Lower lobe of right lung (tissue), 2 donors: ENCODE measurements around the gene CCPG1. TPM values are rescaled to one million over a fixed set of nuclear protein-coding genes. Genes with fewer than 3 reads are reported as not detected.
"Not testable (repeated sequence)": the region's sequence is repeated elsewhere in the genome, so short reads cannot be mapped to it uniquely, and the experiment has no call there.

Source experiments
- ATAC-seq, 2 donors: fragments of 200-7000 bp; cut with Tn5 transposase; one replicate each; pipeline ENCODE4 v1.9.1; 2020 to 2022; ENCODE audit warnings: mild to moderate bottlenecking in 2 of 2, moderate library complexity in 2 of 2
- DNase-seq: peaks from one replicate; pipeline ENCODE4 v3.0.0-alpha.2; 2020
- H3K27ac ChIP-seq: fragments of 200-600 bp; one replicate; pipeline ENCODE4 v1.8.0; 2022
- H3K27me3 ChIP-seq: fragments of 200-600 bp; one replicate; pipeline ENCODE4 v1.8.0; 2022; ENCODE audit warnings: low read depth
- H3K36me3 ChIP-seq: fragments of 200-600 bp; one replicate; pipeline ENCODE4 v1.8.0; 2022; ENCODE audit warnings: mild to moderate bottlenecking
- H3K4me1 ChIP-seq: fragments of 200-600 bp; one replicate; pipeline ENCODE4 v1.8.0; 2022
- H3K4me3 ChIP-seq: fragments of 200-600 bp; one replicate; pipeline ENCODE4 v1.8.0; 2022; ENCODE audit warnings: mild to moderate bottlenecking
- H3K9me3 ChIP-seq: fragments of 200-600 bp; one replicate; pipeline ENCODE4 v1.8.0; 2022
- CTCF ChIP-seq: fragments of 200-600 bp; IDR thresholded peaks from one replicate; pipeline ENCODE4 v1.8.0; 2022; ENCODE audit warnings: antibody characterized with exemption, mild to moderate bottlenecking
- intact Hi-C: fragments of 100-400 bp; cut with DNase I; formaldehyde crosslinking; loops from one replicate; pipeline ENCODE4 v1.11.0; 2022
- long read RNA-seq: library from polyadenylated mRNA; unstranded; transcript quantifications from one replicate; pipeline ENCODE4 v2.0.0, GENCODE V29; 2021
- total RNA-seq: library from RNA; stranded (reverse); fragmentation: NEBNext Ultra II Directional; extraction: Animal tissue kit (Norgen Biotek cat#: 25700); gene quantifications from one replicate; pipeline ENCODE4 v1.2.1, GENCODE V29; 2021
- donor health status: DM: no; HTN: yes; CAD: no; lungs with severe emphysema.

CCPG1 gene
- 104 TPM for total RNA-seq
- long read RNA-seq, full-length matches to known transcripts, result 88 of 106 reads
- long read RNA-seq, partial matches to known transcripts, result 6 of 106 reads
- long read RNA-seq, other reads (novel, unspliced or antisense), result 12 of 106 reads

- intact Hi-C loops, result no loop called here
- Histone ChIP-seq H3K27ac (peak within 1 kb of the TSS; percentile 95), H3K4me3 (peak within 1 kb of the TSS; percentile 83), H3K27me3 (no peaks in the 10 kb centered on the region), H3K4me1 (peaks cover 46% of the 10 kb centered on the region), H3K9me3 (no peaks in the 10 kb centered on the region), H3K36me3 (no peaks in the 10 kb centered on the region)
- peak; percentile 94 for TF ChIP-seq CTCF
- ATAC-seq (peak; percentile 99), DNase-seq (peak; percentile 97)
These were observed at the start of gene CCPG1, which contains the start of gene PIERCE2 for GRCh38 chr15:55408012-55408928. CCPG1 (minus strand) TSS chr15:55408359; CDS start chr15:55389424, 18,935 bp downstream. PIERCE2 (plus strand) TSS chr15:55408495; CDS start chr15:55408769, 274 bp downstream.

GRCh38 chr15:55457401-55458022 lies 49.4 kb upstream of the CCPG1 start:
- DNase-seq (peak; percentile 71), ATAC-seq (peak; percentile 91 to 92)
- H3K36me3 ChIP-seq, result no peaks in the 10 kb centered on the region
- H3K4me3 ChIP-seq, result no peak overlapping the region
- H3K27ac ChIP-seq, result peak overlapping the region; percentile 22
- intact Hi-C loops, result no loop called here
- no peaks in the 10 kb centered on the region for H3K4me1 ChIP-seq
- no peaks in the 10 kb centered on the region for H3K27me3 ChIP-seq
- no peak for TF ChIP-seq CTCF
- no peaks in the 10 kb centered on the region for H3K9me3 ChIP-seq

GRCh38 chr15:55447030-55447394 lies 38.9 kb upstream of the CCPG1 start:
- intact Hi-C loops, H3K36me3 ChIP-seq, H3K9me3 ChIP-seq, ATAC-seq, H3K27ac ChIP-seq, H3K4me1 ChIP-seq, DNase-seq, H3K4me3 ChIP-seq, H3K27me3 ChIP-seq: not testable (repeated sequence)

DNA sequence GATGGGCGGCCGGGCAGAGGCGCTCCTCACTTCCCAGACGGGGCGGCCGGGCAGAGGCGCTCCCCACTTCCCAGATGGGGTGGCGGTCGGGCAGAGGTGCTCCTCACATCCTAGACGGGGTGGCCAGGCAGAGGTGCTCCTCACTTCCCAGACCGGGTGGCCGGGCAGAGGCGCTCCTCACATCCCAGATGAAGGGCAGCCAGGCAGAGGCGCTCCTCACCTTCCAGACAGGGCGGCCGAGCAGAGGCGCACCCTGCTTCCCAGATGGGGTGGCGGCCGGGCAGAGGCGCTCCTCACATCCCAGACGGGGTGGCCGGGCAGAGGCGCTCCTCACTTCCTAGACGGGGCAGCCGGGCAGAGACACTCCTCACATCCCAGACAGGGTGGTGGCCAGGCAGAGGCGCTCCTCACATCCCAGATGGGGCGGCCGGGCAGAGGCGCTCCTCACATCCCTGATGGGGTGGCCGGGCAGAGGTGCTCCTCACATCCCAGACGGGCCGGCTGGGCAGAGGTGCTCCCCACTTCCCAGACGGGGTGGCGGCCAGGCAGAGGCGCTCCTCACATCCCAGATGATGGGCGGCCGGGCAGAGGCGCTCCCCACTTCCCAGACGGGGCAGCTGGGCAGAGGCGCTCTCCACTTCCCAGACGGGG lies 38.3 kb upstream of the CCPG1 start:
- ATAC-seq, H3K4me1 ChIP-seq, H3K27ac ChIP-seq, H3K9me3 ChIP-seq, DNase-seq, H3K4me3 ChIP-seq, H3K27me3 ChIP-seq, H3K36me3 ChIP-seq, intact Hi-C loops: not testable (repeated sequence)

GRCh38 chr15:55445936-55446335 lies 37.8 kb upstream of the CCPG1 start:
- DNase-seq, intact Hi-C loops, H3K27me3 ChIP-seq, H3K4me1 ChIP-seq, ATAC-seq, H3K4me3 ChIP-seq, H3K36me3 ChIP-seq, H3K27ac ChIP-seq, H3K9me3 ChIP-seq: not testable (repeated sequence)

- ATAC-seq, H3K27me3 ChIP-seq, H3K9me3 ChIP-seq, DNase-seq, intact Hi-C loops, H3K4me3 ChIP-seq, H3K27ac ChIP-seq, H3K36me3 ChIP-seq, H3K4me1 ChIP-seq: not testable (repeated sequence)
These were observed 35.0 kb upstream of the CCPG1 start for GRCh38 chr15:55443141-55443540.

DNA sequence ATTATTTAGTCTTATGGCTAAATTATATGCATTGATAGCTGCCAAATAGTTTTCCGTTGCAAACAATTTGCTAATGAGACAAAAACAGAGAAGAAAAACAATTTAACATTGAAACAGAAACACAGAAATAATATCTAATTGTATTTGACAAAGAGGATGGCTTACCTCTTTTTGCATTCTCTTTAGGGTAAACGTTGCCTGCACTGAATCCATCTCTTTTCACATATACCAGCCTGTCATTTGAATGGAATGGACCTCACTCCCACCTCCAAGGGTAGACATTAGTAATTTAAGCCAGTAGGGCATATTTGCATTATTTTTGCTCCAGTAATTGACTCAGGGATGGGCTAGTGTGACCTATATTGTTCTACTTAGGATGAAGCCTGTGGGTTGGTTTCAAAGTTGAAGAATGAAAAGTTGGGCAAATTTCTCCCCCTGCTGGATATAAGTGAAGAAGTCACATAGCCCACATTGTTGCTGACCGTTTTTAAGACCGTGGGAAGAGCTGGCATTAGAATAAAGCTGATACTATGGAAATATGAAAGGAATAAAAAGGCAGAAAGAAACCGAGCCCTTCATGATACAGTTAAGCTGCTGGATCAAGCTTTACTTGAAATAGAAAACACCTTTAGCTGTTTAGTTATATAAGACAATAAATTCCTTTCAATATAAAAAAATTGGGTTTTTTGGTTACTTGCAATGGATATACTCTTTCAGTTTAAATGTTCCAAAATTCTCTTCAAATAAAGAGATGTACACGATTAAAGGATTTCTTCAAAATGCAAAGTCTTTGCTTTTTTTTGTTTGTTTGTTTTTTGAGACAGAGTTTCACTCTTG lies 27.0 kb upstream of the CCPG1 start:
- Histone ChIP-seq H3K36me3 (no peaks in the 10 kb centered on the region), H3K27ac (no peak overlapping the region), H3K4me3 (no peak overlapping the region), H3K27me3 (no peaks in the 10 kb centered on the region), H3K4me1 (no peaks in the 10 kb centered on the region), H3K9me3 (no peaks in the 10 kb centered on the region)
- peak; percentile 50 for TF ChIP-seq CTCF
- peak; percentile 68 to 74 for ATAC-seq
- intact Hi-C loops, result no loop called here
- no peak for DNase-seq
